ENCODE data around the gene INSC.
A peak's percentile ranks its signal among the peaks of the same experiment; 100 is the strongest.

The INSC gene

DNA sequence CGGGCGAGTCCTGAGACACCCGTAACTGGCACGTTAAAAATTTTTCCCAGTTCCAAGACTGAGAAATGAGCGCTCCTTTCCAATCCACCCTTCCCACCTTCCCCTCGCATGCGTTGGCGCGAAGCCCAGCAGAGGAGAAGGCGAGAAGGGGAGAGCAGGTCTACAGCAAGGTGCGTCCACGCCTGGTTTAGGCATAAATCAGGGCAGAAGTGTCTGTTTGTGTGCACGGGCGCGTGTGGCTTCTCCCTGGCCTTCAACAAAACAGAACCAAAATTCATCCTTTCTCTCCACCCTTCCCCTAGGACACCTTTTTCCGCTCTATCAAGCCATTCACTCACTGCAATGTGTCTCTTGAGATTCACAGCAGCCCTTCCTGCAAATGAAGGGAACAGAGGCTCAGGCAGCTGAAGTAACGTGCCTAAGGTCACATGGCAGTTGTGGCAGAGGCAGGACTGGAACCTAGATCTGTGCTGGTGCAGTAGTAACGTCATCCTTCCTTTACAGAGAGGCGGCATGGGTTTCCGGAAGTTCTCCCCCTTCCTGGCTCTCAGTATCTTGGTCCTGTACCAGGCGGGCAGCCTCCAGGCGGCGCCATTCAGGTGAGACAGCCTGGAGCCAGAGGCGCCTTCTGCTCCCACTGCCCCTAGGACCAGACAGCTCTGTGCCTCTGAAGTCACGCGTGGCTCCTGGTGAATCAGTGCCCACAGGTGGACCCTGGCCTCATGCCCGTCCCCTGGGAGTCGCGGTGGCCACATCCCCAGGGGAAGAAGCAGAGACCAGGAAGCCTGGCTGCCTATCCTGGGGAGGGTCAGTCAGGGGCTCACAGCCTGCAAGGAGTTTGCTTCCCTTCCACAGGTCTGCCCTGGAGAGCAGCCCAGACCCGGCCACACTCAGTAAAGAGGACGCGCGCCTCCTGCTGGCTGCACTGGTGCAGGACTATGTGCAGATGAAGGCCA lies 40.2 kb upstream of the INSC start:
- ChIA-PET POLR2A (no interaction called here), CTCF (interaction anchor here (0.8 to 8.3 kb wide), 26 partner anchors 11 to 1301 kb away, joined by 3 to 153 read pairs (median 4); no protein-coding TSS in a partner anchor)
- DNase-seq (ENCODE audit: extremely low spot score), result peak; percentile 63
- peak; percentile 94 for TF ChIP-seq CTCF (IDR thresholded peaks at IDR 0.05; ENCODE audit: control extremely low read depth, extremely low read depth, low read depth, missing control alignments)

DNA sequence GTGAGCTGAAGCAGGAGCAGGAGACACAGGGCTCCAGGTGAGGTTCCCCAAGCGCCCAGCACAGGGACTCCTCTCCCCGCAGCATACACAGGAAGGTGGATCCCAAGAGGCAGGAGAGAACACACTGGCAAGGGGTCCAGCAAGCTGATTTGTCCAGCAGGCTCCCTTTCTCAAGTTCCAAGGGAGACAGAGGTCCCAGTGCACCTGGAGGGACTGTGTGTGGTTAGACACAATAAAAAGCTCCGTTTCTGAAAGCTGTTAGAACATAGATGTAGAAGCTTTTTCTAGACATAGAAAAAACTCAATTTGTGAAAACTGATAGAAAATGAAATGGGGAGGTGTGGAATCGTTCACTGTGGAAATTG lies 39.6 kb upstream of the INSC start:
- ChIA-PET CTCF (interaction anchor here (0.8 to 8.3 kb wide), 23 partner anchors 10 to 1302 kb away, joined by 3 to 153 read pairs (median 4); no protein-coding TSS in a partner anchor), POLR2A (no interaction called here)
- no peak for TF ChIP-seq CTCF (IDR thresholded peaks at IDR 0.05; ENCODE audit: control extremely low read depth, extremely low read depth, low read depth, missing control alignments)
- no peak for DNase-seq (ENCODE audit: extremely low spot score)

- TF ChIP-seq CTCF (IDR thresholded peaks at IDR 0.05; ENCODE audit: control extremely low read depth, extremely low read depth, low read depth, missing control alignments), result no peak
- ChIA-PET CTCF (interaction anchor here (1.0 to 7.0 kb wide), 8 partner anchors 9 to 185 kb away, joined by 3 to 47 read pairs (median 4); partner anchors contain the start of gene CALCB), POLR2A (no interaction called here)
- DNase-seq (ENCODE audit: extremely low spot score), result no peak
These were observed 23.5 kb upstream of the INSC start for GRCh38 chr11:15091175-15091574.

- no peak for TF ChIP-seq CTCF (IDR thresholded peaks at IDR 0.05; ENCODE audit: control extremely low read depth, extremely low read depth, low read depth, missing control alignments)
- ChIA-PET POLR2A (no interaction called here), CTCF (interaction anchor here (1.0 to 7.0 kb wide), 9 partner anchors 9 to 185 kb away, joined by 3 to 47 read pairs (median 4); partner anchors contain the start of gene CALCB)
- no peak for DNase-seq (ENCODE audit: extremely low spot score)
These were observed 23.1 kb upstream of the INSC start for GRCh38 chr11:15091625-15092024.

DNA sequence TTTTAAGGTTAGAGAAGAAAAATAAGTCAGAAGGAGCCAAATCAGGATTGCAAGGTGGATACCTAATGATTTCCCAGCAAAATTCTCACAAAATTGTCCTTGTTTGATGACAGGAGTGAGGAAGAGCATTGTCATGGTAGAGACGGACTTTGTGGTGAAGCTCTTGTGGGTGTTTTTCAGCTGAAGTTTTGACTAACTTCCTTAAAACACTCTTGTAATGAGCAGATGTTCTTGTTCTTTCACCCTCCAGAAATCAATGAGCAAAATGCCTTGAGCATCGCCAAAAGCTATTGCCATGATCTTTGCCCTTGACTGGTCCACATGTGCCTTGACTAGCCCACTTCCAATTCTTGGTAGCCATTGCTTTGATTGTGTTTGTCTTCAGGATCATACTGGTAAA lies 21.3 kb upstream of the INSC start:
- CTCF ChIA-PET, result interaction anchor here (1.8 to 7.0 kb wide), 2 partner anchors 18 to 185 kb away, joined by 5 to 47 read pairs; partner anchors contain the start of gene CALCB
- TF ChIP-seq CTCF (IDR thresholded peaks at IDR 0.05; ENCODE audit: control extremely low read depth, extremely low read depth, low read depth, missing control alignments), result no peak
- POLR2A ChIA-PET, result no interaction called here
- no peak for DNase-seq (ENCODE audit: extremely low spot score)

DNA sequence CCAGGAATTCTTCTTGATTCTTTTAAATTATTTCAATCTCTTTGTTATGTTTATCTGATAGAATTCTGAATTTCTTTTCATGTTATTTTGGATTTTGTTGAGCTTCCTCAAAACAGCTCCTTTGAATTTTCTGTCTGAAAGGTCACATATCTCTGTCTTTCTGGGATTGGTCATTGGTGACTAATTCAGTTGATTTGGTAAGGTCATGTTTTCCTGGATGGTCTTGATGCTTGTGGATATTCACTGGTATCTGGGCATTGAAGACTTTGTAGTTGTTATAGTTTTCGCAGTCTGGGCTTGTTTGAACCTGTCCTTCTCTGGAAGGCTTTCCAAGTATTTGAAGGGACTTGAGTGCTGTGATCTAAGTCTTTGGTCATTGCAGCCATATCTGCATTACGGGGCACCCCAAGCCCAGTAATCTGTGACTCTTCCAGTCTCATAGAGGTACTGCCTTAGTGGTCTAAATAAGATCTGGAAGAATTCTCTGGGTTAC lies 18.9 kb upstream of the INSC start:
- POLR2A ChIA-PET, result no interaction called here
- TF ChIP-seq CTCF (IDR thresholded peaks at IDR 0.05; ENCODE audit: control extremely low read depth, extremely low read depth, low read depth, missing control alignments), result no peak
- CTCF ChIA-PET, result interaction anchor here (1.2 to 8.2 kb wide), 4 partner anchors 13 to 188 kb away, joined by 3 to 45 read pairs (median 6); partner anchors contain the start of gene CALCB
- DNase-seq (ENCODE audit: extremely low spot score), result no peak
